Calu3 (cell line): ENCODE measurements around the gene SWSAP1. TPM values are rescaled to one million over a fixed set of nuclear protein-coding genes. Genes with fewer than 3 reads are reported as not detected.
"Not testable (repeated sequence)": the region's sequence is repeated elsewhere in the genome, so short reads cannot be mapped to it uniquely, and the experiment has no call there.

Experiments used
- BruUV-seq: library from RNA; stranded (reverse); fragments of 400-500 nt; replicated peaks from 2 replicates; lab custom pipeline; 2021; lab: Mats Ljungman, UMichigan
- CTCF ChIA-PET: fragments of 300-600 bp; sonication (Branson Sonifier 250); formaldehyde crosslinking; loops from one replicate; lab custom pipeline; 2022; ENCODE audit warnings: antibody characterized with exemption; lab: Charles Lee
- DNase-seq: peaks from one replicate; pipeline ENCODE4 v3.0.0; 2022
- H3K27ac Mint-ChIP-seq: one replicate; pipeline ENCODE4 v1.8.0; 2022; ENCODE audit warnings: mixed read lengths; ENCODE audit not compliant: unreplicated experiment
- H3K27me3 Mint-ChIP-seq: one replicate; pipeline ENCODE4 v1.8.0; 2022; ENCODE audit warnings: mixed read lengths; ENCODE audit not compliant: unreplicated experiment
- H3K36me3 Mint-ChIP-seq: one replicate; pipeline ENCODE4 v1.8.0; 2022; ENCODE audit warnings: mild to moderate bottlenecking, moderate library complexity, mixed read lengths; ENCODE audit not compliant: insufficient read depth, unreplicated experiment
- H3K4me1 Mint-ChIP-seq: one replicate; pipeline ENCODE4 v1.8.0; 2022; ENCODE audit warnings: mild to moderate bottlenecking, low read depth, mixed read lengths; ENCODE audit not compliant: unreplicated experiment
- H3K4me3 Mint-ChIP-seq: one replicate; pipeline ENCODE4 v1.8.0; 2022; ENCODE audit warnings: mild to moderate bottlenecking, low read depth, moderate library complexity, mixed read lengths; ENCODE audit not compliant: unreplicated experiment
- H3K9me3 Mint-ChIP-seq: one replicate; pipeline ENCODE4 v1.8.0; 2022; ENCODE audit warnings: low read depth, mixed read lengths; ENCODE audit not compliant: unreplicated experiment
- CTCF ChIP-seq: fragments of 200-600 bp; IDR thresholded peaks from one replicate; pipeline ENCODE4 v1.8.0; 2022; ENCODE audit warnings: antibody characterized with exemption; ENCODE audit not compliant: unreplicated experiment
- intact Hi-C: fragments of 100-400 bp; cut with micrococcal nuclease; formaldehyde crosslinking; loops from one replicate; pipeline ENCODE4 v1.10.0; 2022; ENCODE audit not compliant: unreplicated experiment
- total RNA-seq: library from RNA; stranded (reverse); gene quantifications from 2 replicates; pipeline ENCODE4 v1.2.3, GENCODE V29; 2022

SWSAP1 gene
- total RNA-seq, 1 experiment from 2014 or later = 1.7 TPM

- H3K36me3 Mint-ChIP-seq = no peaks in the 10 kb centered on the region
- CTCF ChIA-PET = no interaction called here
- no peak for TF ChIP-seq CTCF
Measured at GRCh38 chr19:11331502-11331901, 43.0 kb upstream of the SWSAP1 start.

GRCh38 chr19:11332822-11333221, 41.6 kb upstream of the SWSAP1 start:
- no TSS peak for BruUV-seq
- H3K4me1 Mint-ChIP-seq = no peaks in the 10 kb centered on the region
- CTCF ChIA-PET = no interaction called here
- H3K27me3 Mint-ChIP-seq = no peaks in the 10 kb centered on the region
- H3K9me3 Mint-ChIP-seq = no peaks in the 10 kb centered on the region
- no peak for TF ChIP-seq CTCF
- DNase-seq = no peak
- no peak overlapping the region for H3K27ac Mint-ChIP-seq
- no peaks in the 10 kb centered on the region for H3K36me3 Mint-ChIP-seq
- H3K4me3 Mint-ChIP-seq = no peak overlapping the region
- intact Hi-C loops = no loop called here

More at GRCh38 chr19:11331502-11331901, 43.0 kb upstream of the SWSAP1 start:
- H3K27me3 Mint-ChIP-seq = no peaks in the 10 kb centered on the region
- H3K27ac Mint-ChIP-seq = no peak overlapping the region
- no peaks in the 10 kb centered on the region for H3K9me3 Mint-ChIP-seq
- H3K4me1 Mint-ChIP-seq = no peaks in the 10 kb centered on the region
- BruUV-seq = no TSS peak
- no peak for DNase-seq
- intact Hi-C loops = no loop called here
- H3K4me3 Mint-ChIP-seq = no peak overlapping the region

GRCh38 chr19:11333838-11334237, 40.6 kb upstream of the SWSAP1 start:
- H3K9me3 Mint-ChIP-seq, H3K36me3 Mint-ChIP-seq, intact Hi-C loops, BruUV-seq, H3K27ac Mint-ChIP-seq, H3K4me1 Mint-ChIP-seq, DNase-seq, H3K4me3 Mint-ChIP-seq, CTCF ChIA-PET, H3K27me3 Mint-ChIP-seq: not testable (repeated sequence)

GRCh38 chr19:11335449-11336146, 38.9 kb upstream of the SWSAP1 start:
- DNase-seq = no peak
- Mint-ChIP-seq H3K27ac (no peak overlapping the region), H3K4me1 (no peaks in the 10 kb centered on the region), H3K4me3 (no peak overlapping the region), H3K36me3 (peaks cover 12% of the 10 kb centered on the region), H3K27me3 (no peaks in the 10 kb centered on the region), H3K9me3 (no peaks in the 10 kb centered on the region)
- intact Hi-C loops = no loop called here
- CTCF ChIA-PET = no interaction called here
- TF ChIP-seq CTCF = no peak
- BruUV-seq = no TSS peak

- Mint-ChIP-seq H3K4me1 (no peaks in the 10 kb centered on the region), H3K9me3 (no peaks in the 10 kb centered on the region), H3K4me3 (no peak overlapping the region), H3K36me3 (peaks cover 12% of the 10 kb centered on the region), H3K27me3 (no peaks in the 10 kb centered on the region), H3K27ac (no peak overlapping the region)
- intact Hi-C loops = no loop called here
- CTCF ChIA-PET = no interaction called here
- DNase-seq = no peak
- no peak for TF ChIP-seq CTCF
- no TSS peak for BruUV-seq
Measured at GRCh38 chr19:11337080-11337479, 37.4 kb upstream of the SWSAP1 start.
